Measurements from ENCODE around the gene BICD2.

GRCh38 chr9:92737216-92737606 is 27.4 kb downstream of the BICD2 start:
- TF ChIP-seq ZNF552 (CRISPR knock-in tag; IDR thresholded peaks at IDR 0.05; ENCODE audit: borderline replicate concordance): no peak
- no peak for TF ChIP-seq YY1 (IDR thresholded peaks at IDR 0.05; ENCODE audit: insufficient read depth, insufficient replicate concordance, low read depth, low read length)
- TF ChIP-seq ZNF639 (CRISPR knock-in tag; conservative IDR thresholded peaks at IDR 0.05): no peak
- TF ChIP-seq, protein P1, sequence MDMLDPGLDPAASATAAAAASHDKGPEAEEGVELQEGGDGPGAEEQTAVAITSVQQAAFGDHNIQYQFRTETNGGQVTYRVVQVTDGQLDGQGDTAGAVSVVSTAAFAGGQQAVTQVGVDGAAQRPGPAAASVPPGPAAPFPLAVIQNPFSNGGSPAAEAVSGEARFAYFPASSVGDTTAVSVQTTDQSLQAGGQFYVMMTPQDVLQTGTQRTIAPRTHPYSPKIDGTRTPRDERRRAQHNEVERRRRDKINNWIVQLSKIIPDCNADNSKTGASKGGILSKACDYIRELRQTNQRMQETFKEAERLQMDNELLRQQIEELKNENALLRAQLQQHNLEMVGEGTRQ (IDR thresholded peaks at IDR 0.05; ENCODE audit: low read depth, low read length): no peak
- TF ChIP-seq, protein P1 (CRISPR knock-in tag; IDR thresholded peaks at IDR 0.05; ENCODE audit: borderline replicate concordance): no peak
- TF ChIP-seq ZNF775 (CRISPR knock-in tag; IDR thresholded peaks at IDR 0.05; ENCODE audit: borderline replicate concordance): no peak

Measured in HepG2 (cell line).